Spleen (tissue), 11 donors: Measurements from ENCODE around the gene HPCAL1. TPM values are rescaled to one million over a fixed set of nuclear protein-coding genes. Genes with fewer than 3 reads are reported as not detected.
A peak's percentile ranks its signal among the peaks of the same experiment; 100 is the strongest.

Experiments
- DNase-seq: peaks from one replicate; pipeline ENCODE4 v3.0.0-alpha.2; 2020
- H3K27ac ChIP-seq, 8 donors: fragments of 200-600 bp; sonication (generic) in 7 of 8; 1 replicate in 4 of 8; 2 replicates in 4 of 8; pipeline versions ENCODE4 v1.5.0 to v1.8.0; 2016 to 2021; ENCODE audit warnings: inconsistent platforms in 4 of 8, mild to moderate bottlenecking in 4 of 8, moderate library complexity in 1 of 8
- H3K27me3 ChIP-seq, 7 donors: fragments of 200-600 bp; sonication (generic) in 6 of 7; replicated peaks in 1 of 7; 1 replicate in 4 of 7; 2 replicates in 3 of 7; pipeline versions ENCODE4 v1.5.0 to v1.8.0; 2016 to 2021; ENCODE audit warnings: inconsistent platforms in 3 of 7, mild to moderate bottlenecking in 1 of 7
- H3K36me3 ChIP-seq, 6 donors: fragments of 200-600 bp; sonication (generic) in 5 of 6; 1 replicate in 4 of 6; 2 replicates in 2 of 6; pipeline versions ENCODE4 v1.5.0 to v1.8.0; 2016 to 2021; ENCODE audit warnings: inconsistent platforms in 2 of 6
- H3K4me1 ChIP-seq, 6 donors: fragments of 200-600 bp; sonication (generic) in 5 of 6; 1 replicate in 3 of 6; 2 replicates in 3 of 6; pipeline versions ENCODE4 v1.5.0 to v1.8.0; 2016 to 2021; ENCODE audit warnings: inconsistent platforms in 3 of 6
- H3K4me3 ChIP-seq, 8 donors: fragments of 200-600 bp; sonication (generic) in 7 of 8; 1 replicate in 4 of 8; 2 replicates in 4 of 8; pipeline versions ENCODE4 v1.5.0 to v1.8.0; 2016 to 2021; ENCODE audit warnings: inconsistent platforms in 4 of 8, mild to moderate bottlenecking in 4 of 8, moderate library complexity in 2 of 8
- H3K9me3 ChIP-seq, 8 donors: fragments of 200-600 bp; sonication (generic) in 7 of 8; 1 replicate in 4 of 8; 2 replicates in 4 of 8; pipeline versions ENCODE4 v1.5.0 to v1.8.0; 2016 to 2021; ENCODE audit warnings: inconsistent platforms in 4 of 8
- CTCF ChIP-seq, 11 experiments: fragments of 200-600 bp in 7 of 11; fragments of 450-650 bp in 4 of 11; sonication (generic) in 4 of 11; IDR thresholded peaks in 8 of 11; conservative IDR thresholded peaks in 3 of 11; 1 replicate in 7 of 11; 2 replicates in 4 of 11; pipeline versions ENCODE4 v1.4.0 to v1.8.0; 2016 to 2021; ENCODE audit warnings: antibody characterized with exemption in 11 of 11, inconsistent platforms in 4 of 11, mild to moderate bottlenecking in 1 of 11
- POLR2A ChIP-seq, 3 donors: fragments of 450-650 bp; IDR thresholded peaks; one replicate each; pipeline ENCODE4 v1.5.1; 2017; ENCODE audit warnings: antibody characterized with exemption in 3 of 3, mild to moderate bottlenecking in 1 of 3
- POLR2AphosphoS5 ChIP-seq, 3 donors: sonication (generic); formaldehyde crosslinking; IDR thresholded peaks; one replicate each; pipeline ENCODE4 v1.5.1; 2017; ENCODE audit warnings: antibody characterized with exemption in 3 of 3
- WGBS, 5 donors: extraction: QIAGEN DNeasy Blood & Tissue Kit in 3 of 5; methylation state at CpG; one replicate each; pipeline versions ENCODE4 v1.1.5 to v1.1.7; 2013 to 2018; 5-methylcytosine and 5-hydroxymethylcytosine counted together
- intact Hi-C: fragments of 100-400 bp; cut with DNase I; formaldehyde crosslinking; loops from one replicate; pipeline ENCODE4 v1.15.0; 2023; ENCODE audit warnings: low total_unique reads
- polyA plus RNA-seq, 3 donors: library from polyadenylated mRNA; stranded (reverse); fragments of 200-250 nt; gene quantifications; one replicate each; pipeline ENCODE4 v1.2.1, GENCODE V29; 2013
- total RNA-seq, 7 donors: library from RNA; depleted of rRNA in 3 of 7; stranded (reverse); fragments of >200 nt in 3 of 7; fragmentation: NEBNext Ultra II Directional in 4 of 7; extraction: Animal tissue kit (Norgen Biotek cat#: 25700) in 4 of 7; gene quantifications; one replicate each; pipeline versions ENCODE4 v1.1.0 to v1.2.1, GENCODE V29; 2016 to 2021
- donor health status: healthy with polysubstance abuse.
- donor health status: DM: no; HTN: no; CAD: no; lungs with moderate emphysema.
- donor health status: DM: no; HTN: no; CAD: no.
- donor health status: Bipolar disorder and iron deficiency.
- donor health status: healthy.
- donor health status: DM: no; HTN: no; CAD: no.
- donor health status: DM: yes; HTN: yes; CAD: no.

Gene HPCAL1
- total and polyA plus RNA-seq, 10 donors, result 41.9 to 80.6 (median 57.7) TPM

DNA sequence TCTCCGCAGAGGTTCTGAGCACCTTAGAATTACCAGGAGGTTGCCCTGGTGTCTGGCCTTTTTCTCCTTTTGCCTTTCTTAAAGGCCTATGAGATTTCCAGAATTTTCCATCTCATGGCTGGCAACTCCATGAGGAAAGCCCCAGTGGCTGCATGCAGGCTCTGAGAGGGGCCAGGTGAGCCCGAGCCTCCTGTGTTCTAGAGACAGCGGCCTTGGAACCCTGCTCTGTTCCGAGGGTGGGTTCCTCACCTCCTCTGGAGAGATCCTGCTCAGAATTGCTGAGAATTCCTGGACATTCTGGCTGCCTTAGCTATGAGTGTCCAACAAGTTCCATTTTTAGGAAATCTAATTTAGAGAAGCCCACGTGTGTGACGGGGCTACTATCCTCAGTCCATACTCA lies 35.7 kb upstream of the HPCAL1 start:
- 88 to 95% (median 90%) methylated on average over 6 of the region's 6 CpGs for WGBS, 5 donors
- TF ChIP-seq POLR2AphosphoS5 (IDR thresholded peaks at IDR 0.05) (no peak), POLR2A (IDR thresholded peaks at IDR 0.05) (no peak), CTCF (IDR thresholded peaks at IDR 0.05 in 8 of 11, conservative IDR thresholded peaks at IDR 0.05 in 3 of 11) (no peak)
- intact Hi-C loops, result no loop called here

DNA sequence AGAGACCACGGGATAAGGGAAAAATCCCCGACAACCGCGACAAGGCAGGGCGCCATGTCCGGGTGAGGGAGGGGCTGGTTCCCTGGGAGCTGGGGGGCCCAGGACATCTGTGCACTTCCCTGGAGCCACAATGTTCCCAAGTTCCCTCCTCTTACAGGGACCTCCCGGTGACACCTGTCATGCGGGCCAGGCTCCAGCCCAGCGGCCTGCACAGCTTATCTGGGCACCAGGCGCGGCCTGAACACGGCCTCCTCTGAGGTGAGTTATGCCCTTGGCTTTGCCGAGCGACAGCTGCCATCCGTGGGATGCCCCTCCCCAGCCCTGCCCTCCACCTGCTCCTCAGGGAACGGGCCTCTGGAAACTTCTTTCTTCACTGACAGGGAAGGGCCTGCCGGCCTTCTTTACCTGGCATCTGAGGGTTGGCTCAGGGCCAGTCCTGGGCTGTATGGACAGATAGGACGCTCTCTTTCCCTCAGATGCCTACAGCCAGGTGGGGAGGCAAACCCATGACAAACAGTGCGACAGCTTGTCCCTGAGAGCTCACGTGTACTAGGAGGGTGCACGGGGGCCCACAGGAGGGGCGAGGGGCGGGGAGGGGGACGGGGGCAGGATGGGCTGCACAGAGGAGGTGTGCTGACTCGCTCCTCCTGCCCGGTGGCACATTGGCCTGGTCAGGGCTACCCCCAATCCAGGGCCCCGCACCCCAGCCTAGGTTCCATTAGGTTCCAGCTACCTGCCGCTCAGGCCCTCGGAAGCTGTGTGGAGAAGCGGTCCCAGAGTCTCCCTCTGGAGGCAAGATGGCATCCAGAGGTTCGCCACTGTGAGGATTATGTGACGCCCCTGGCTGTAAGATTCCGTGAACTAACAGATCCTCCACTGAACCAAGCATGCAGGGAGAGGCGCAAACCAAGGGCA lies 34.9 kb upstream of the HPCAL1 start:
- intact Hi-C loops, result no loop called here
- H3K4me1 ChIP-seq, result peaks cover 0 to 20% (median 10%) of the 10 kb centered on the region in 6 donors
- no peaks in the 10 kb centered on the region for H3K9me3 ChIP-seq

More for the DNA sequence above, 35.7 kb upstream of the HPCAL1 start:
- H3K9me3 ChIP-seq, result no peaks in the 10 kb centered on the region
- no peak for DNase-seq
- H3K27ac ChIP-seq, result no peak overlapping the region
- no peak overlapping the region for H3K4me3 ChIP-seq
- H3K4me1 ChIP-seq, result peaks cover 0 to 20% (median 10%) of the 10 kb centered on the region in 6 donors
- peaks cover 0 to 7% (median 0%) of the 10 kb centered on the region in 7 donors for H3K27me3 ChIP-seq
- H3K36me3 ChIP-seq, result no peaks in the 10 kb centered on the region

DNA sequence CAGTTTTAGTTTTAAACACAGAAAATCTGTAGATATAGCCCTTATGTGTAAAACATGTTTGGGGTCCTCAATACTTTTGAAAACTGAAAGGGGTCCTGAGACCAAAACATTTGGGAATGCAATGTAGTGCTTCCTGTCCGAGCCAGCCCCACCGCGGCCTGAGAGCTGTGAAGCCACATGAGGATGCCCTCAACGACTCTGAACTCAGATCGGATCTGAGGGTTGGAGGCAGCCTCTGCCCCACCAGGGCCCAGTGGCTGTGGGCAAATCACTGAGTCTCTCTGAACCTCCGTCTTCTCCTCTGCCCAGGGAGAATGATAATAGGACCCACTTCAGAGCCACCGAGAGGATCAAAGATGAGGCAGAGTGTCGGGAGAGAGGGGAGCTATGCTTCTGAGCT lies 33.4 kb upstream of the HPCAL1 start:
- TF ChIP-seq POLR2AphosphoS5 (IDR thresholded peaks at IDR 0.05) (no peak), POLR2A (IDR thresholded peaks at IDR 0.05) (no peak), CTCF (IDR thresholded peaks at IDR 0.05 in 8 of 11, conservative IDR thresholded peaks at IDR 0.05 in 3 of 11) (no peak)
- no peak overlapping the region for H3K4me3 ChIP-seq
- WGBS, 5 donors, result 81 to 91% (median 87%) methylated on average over 8 of the region's 8 CpGs
- peak; percentile 58 for DNase-seq
- peaks cover 0 to 7% (median 0%) of the 10 kb centered on the region in 7 donors for H3K27me3 ChIP-seq
- peaks cover 0 to 20% (median 10%) of the 10 kb centered on the region in 6 donors for H3K4me1 ChIP-seq
- intact Hi-C loops, result no loop called here
- no peaks in the 10 kb centered on the region for H3K9me3 ChIP-seq
- H3K36me3 ChIP-seq, result no peaks in the 10 kb centered on the region
- H3K27ac ChIP-seq, result no peak overlapping the region

More for the DNA sequence above, 34.9 kb upstream of the HPCAL1 start:
- H3K36me3 ChIP-seq, result no peaks in the 10 kb centered on the region
- peak; percentile 74 for DNase-seq
- TF ChIP-seq CTCF (IDR thresholded peaks at IDR 0.05 in 8 of 11, conservative IDR thresholded peaks at IDR 0.05 in 3 of 11) (no peak), POLR2AphosphoS5 (IDR thresholded peaks at IDR 0.05) (no peak), POLR2A (IDR thresholded peaks at IDR 0.05) (no peak)
- H3K4me3 ChIP-seq, result no peak overlapping the region
- no peak overlapping the region for H3K27ac ChIP-seq
- 88 to 91% (median 89%) methylated on average over 29 to 34 of the region's 34 CpGs for WGBS, 5 donors
- peaks cover 0 to 7% (median 0%) of the 10 kb centered on the region in 7 donors for H3K27me3 ChIP-seq
